HEK293T (cell line): ENCODE data around the gene SH3D19.

Source experiments
- CTCF ChIA-PET: fragments of 350-600 bp; formaldehyde crosslinking; extraction: SDS; loops from one replicate; lab custom pipeline; 2021; ENCODE audit warnings: antibody characterized with exemption, inconsistent platforms; lab: Yijun Ruan, JAX
- POLR2A ChIA-PET: fragments of 350-600 bp; formaldehyde crosslinking; extraction: SDS; loops from one replicate; lab custom pipeline; 2020; ENCODE audit warnings: antibody characterized with exemption, inconsistent platforms; lab: Yijun Ruan, JAX
- DNase-seq: peaks from one replicate; pipeline ENCODE4 v3.0.0; 2012; ENCODE audit warnings: mixed read lengths; ENCODE audit errors: extremely low spot score
- ARNT ChIP-seq: fragments of 450-650 bp; IDR thresholded peaks from 2 replicates; pipeline ENCODE4 v1.6.1; 2017; ENCODE audit warnings: mild to moderate bottlenecking
- BHLHE40 ChIP-seq: fragments of 450-650 bp; IDR thresholded peaks from 2 replicates; pipeline ENCODE4 v1.6.1; 2016; ENCODE audit warnings: mild to moderate bottlenecking, moderate library complexity, borderline replicate concordance
- CTBP1 ChIP-seq: fragments of 450-650 bp; IDR thresholded peaks from 2 replicates; pipeline ENCODE4 v1.6.1; 2016; ENCODE audit warnings: borderline replicate concordance
- ELF4 ChIP-seq: fragments of 450-650 bp; IDR thresholded peaks from 2 replicates; pipeline ENCODE4 v1.6.1; 2017; ENCODE audit warnings: antibody characterized with exemption
- FOXA1 ChIP-seq: fragments of 450-650 bp; IDR thresholded peaks from 2 replicates; pipeline ENCODE4 v1.6.1; 2016; ENCODE audit warnings: mild to moderate bottlenecking
- FOXK2 ChIP-seq: fragments of 450-650 bp; IDR thresholded peaks from 2 replicates; pipeline ENCODE4 v1.6.1; 2016; ENCODE audit warnings: mild to moderate bottlenecking
- FOXM1 ChIP-seq: fragments of 450-650 bp; IDR thresholded peaks from 2 replicates; pipeline ENCODE4 v1.6.1; 2017; ENCODE audit warnings: mild to moderate bottlenecking, borderline replicate concordance
- HDGF ChIP-seq: fragments of 450-650 bp; IDR thresholded peaks from 2 replicates; pipeline ENCODE4 v1.6.1; 2017; ENCODE audit warnings: antibody characterized with exemption, borderline replicate concordance
- L3MBTL2 ChIP-seq: fragments of 450-650 bp; conservative IDR thresholded peaks from 2 replicates; pipeline ENCODE4 v1.6.1; 2016; ENCODE audit warnings: mild to moderate bottlenecking
- LEF1 ChIP-seq: fragments of 450-650 bp; IDR thresholded peaks from 2 replicates; pipeline ENCODE4 v1.6.1; 2017; ENCODE audit warnings: mild to moderate bottlenecking, borderline replicate concordance
- NFRKB ChIP-seq: fragments of 450-650 bp; IDR thresholded peaks from 2 replicates; pipeline ENCODE4 v1.6.1; 2016; ENCODE audit warnings: mild to moderate bottlenecking, moderate library complexity
- SP1 ChIP-seq: fragments of 450-650 bp; IDR thresholded peaks from 2 replicates; pipeline ENCODE4 v1.6.1; 2017
- SUZ12 ChIP-seq: fragments of 450-650 bp; IDR thresholded peaks from 2 replicates; pipeline ENCODE4 v1.6.1; 2016; ENCODE audit warnings: mild to moderate bottlenecking
- TARDBP ChIP-seq: fragments of 450-650 bp; IDR thresholded peaks from 2 replicates; pipeline ENCODE4 v1.6.1; 2016
- ZNF384 ChIP-seq: fragments of 450-650 bp; IDR thresholded peaks from 2 replicates; pipeline ENCODE4 v1.6.1; 2016
- TF ChIP-seq, protein P1 (sequence below): fragments of 450-650 bp; IDR thresholded peaks from 2 replicates; pipeline ENCODE4 v1.6.1; 2016

SH3D19 gene, protein sequence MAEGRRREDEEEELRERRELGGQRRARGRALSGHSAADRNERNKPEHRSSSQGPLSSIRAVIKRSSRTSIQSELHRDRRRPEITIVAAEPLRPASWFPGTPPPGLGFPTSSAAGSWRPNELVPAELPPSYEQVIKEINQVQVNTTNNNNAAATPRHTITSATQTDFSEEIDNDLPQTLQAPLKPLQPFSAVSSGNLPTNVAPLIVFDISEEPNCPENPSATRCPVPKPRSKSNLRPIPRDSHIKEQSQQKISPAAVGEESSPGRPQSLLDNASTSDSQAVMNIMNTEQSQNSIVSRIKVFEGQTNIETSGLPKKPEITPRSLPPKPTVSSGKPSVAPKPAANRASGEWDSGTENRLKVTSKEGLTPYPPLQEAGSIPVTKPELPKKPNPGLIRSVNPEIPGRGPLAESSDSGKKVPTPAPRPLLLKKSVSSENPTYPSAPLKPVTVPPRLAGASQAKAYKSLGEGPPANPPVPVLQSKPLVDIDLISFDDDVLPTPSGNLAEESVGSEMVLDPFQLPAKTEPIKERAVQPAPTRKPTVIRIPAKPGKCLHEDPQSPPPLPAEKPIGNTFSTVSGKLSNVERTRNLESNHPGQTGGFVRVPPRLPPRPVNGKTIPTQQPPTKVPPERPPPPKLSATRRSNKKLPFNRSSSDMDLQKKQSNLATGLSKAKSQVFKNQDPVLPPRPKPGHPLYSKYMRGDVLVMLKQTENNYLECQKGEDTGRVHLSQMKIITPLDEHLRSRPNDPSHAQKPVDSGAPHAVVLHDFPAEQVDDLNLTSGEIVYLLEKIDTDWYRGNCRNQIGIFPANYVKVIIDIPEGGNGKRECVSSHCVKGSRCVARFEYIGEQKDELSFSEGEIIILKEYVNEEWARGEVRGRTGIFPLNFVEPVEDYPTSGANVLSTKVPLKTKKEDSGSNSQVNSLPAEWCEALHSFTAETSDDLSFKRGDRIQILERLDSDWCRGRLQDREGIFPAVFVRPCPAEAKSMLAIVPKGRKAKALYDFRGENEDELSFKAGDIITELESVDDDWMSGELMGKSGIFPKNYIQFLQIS

DNA sequence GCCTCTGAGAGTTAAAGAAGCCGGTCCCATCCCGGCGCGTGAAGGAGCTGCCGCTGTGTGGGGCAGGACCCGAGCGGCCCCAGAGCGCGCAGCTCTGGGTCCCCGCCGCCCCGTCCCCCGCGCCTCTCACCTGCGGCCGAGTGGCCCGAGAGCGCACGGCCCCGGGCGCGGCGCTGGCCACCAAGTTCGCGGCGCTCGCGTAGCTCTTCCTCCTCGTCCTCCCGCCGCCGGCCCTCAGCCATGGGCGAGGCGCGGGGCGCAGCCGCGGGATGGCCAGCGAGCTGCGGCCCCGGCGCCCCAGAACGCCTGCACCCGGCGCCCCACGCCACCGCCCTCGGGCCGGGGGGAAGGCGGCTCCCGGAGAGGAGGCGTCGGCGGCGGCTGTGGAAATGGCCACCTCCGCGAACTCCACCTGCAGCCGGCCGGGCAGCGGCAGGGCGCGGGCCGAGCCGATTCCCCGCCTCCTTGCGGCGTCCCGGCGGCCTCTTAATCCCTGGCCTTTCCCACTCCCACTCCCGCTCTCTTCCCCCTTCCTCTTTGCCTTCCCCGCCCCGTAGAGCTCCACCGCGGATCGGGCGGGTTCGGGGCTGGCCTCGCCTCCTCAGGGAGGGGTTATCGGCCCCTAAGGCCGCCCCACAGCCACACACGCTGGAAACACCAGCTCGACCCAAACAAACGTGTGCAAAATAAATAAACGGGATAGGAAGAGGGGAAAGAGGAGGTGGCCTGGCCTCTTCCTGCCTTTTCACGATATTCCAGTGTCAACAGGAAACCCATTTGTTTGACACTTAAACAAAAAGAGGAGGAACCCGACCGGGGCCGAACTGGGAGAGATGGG, at the start of gene SH3D19:
Gene SH3D19 (minus strand): TSS at position 495 of the 838 bp plus-strand sequence. CDS start 253 bp downstream, at position 242.
- ChIA-PET POLR2A (interaction anchor here (0.7 to 2.3 kb wide), 24 partner anchors 8 to 160 kb away, joined by 3 to 27 read pairs (median 4); partner anchors contain the start of genes FHIP1A and PRSS48), CTCF (no interaction called here)
- no peak for TF ChIP-seq LEF1
- peak; percentile 67 for TF ChIP-seq L3MBTL2
- peak; percentile 60 for DNase-seq

DNA sequence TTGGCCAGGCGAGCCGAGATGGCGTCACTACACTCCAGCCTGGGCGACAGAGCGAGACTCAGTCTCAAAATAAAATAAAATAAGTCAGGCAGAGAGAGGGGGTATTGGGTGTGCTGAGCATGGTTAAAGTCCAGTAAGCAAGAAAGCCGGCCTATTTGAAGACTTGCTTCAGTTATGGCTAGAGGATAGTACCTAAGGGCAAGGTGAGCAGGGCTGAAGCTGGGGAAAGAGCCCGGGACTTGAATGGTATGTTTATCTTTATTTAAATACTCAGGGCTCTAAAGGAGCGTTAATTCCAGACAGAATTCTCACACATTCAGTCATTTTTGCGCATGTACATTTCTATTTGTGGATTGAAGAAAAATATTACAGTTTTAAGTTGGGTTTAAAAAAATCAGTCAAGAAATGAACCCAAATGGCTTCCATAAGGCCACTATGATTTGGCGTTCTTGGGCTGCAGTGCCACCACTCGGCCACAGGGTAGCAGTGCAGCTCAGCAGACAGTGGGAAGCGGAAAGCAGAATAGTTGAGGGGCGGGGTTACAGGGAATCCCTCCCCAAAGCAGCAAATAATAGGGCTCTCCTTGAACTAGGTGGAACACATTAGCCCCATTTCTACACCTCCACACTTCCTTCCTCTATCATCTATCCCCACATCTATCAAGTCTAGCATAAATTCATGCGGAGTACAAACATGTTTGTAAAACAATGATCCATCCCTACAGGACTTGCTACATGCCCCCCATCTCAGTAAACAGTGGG, 37.2 kb upstream of the SH3D19 start:
- DNase-seq, result peak; percentile 85
- CTCF ChIA-PET, result interaction anchor here (0.7 to 1.0 kb wide), 6 partner anchors 10 to 344 kb away, joined by 3 to 7 read pairs (median 3); partner anchors contain the start of gene PRSS48
- TF ChIP-seq TARDBP (no peak), ZNF384 (peak; percentile 31; the same call in 1 of the 2 replicates)
- POLR2A ChIA-PET, result no interaction called here

DNA sequence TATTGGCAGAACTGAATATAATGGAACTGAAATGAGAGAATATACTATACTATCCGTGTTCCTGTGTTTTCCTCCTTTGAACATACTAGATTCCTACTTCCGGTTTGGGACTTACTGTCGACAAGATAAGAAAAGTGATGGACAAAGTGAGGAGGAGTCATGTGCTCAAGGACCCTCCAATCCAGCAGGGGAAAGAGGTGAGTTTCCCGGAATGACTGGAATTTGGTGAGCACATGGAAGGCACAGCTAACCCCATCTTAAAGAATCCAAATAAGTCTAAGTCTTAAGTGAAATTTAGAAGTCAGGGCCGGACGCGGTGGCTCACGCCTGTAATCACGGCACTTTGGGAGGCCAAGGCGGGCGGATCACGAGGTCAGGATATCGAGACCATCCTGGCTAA, 36.6 kb upstream of the SH3D19 start:
- ChIA-PET POLR2A (no interaction called here), CTCF (interaction anchor here (0.7 to 1.0 kb wide), 5 partner anchors 10 to 344 kb away, joined by 3 to 7 read pairs (median 3); partner anchors contain the start of gene PRSS48)
- TF ChIP-seq BHLHE40 (no peak), SUZ12 (no peak), FOXM1 (no peak), ZNF384 (no peak), NFRKB (no peak), HDGF (no peak), TARDBP (no peak), LEF1 (no peak), FOXA1 (no peak), ELF4 (no peak), CTBP1 (no peak), ARNT (no peak), L3MBTL2 (no peak), SP1 (no peak), FOXK2 (no peak)
- TF ChIP-seq, protein P1, sequence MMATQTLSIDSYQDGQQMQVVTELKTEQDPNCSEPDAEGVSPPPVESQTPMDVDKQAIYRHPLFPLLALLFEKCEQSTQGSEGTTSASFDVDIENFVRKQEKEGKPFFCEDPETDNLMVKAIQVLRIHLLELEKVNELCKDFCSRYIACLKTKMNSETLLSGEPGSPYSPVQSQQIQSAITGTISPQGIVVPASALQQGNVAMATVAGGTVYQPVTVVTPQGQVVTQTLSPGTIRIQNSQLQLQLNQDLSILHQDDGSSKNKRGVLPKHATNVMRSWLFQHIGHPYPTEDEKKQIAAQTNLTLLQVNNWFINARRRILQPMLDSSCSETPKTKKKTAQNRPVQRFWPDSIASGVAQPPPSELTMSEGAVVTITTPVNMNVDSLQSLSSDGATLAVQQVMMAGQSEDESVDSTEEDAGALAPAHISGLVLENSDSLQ, result no peak
- DNase-seq, result no peak

DNA sequence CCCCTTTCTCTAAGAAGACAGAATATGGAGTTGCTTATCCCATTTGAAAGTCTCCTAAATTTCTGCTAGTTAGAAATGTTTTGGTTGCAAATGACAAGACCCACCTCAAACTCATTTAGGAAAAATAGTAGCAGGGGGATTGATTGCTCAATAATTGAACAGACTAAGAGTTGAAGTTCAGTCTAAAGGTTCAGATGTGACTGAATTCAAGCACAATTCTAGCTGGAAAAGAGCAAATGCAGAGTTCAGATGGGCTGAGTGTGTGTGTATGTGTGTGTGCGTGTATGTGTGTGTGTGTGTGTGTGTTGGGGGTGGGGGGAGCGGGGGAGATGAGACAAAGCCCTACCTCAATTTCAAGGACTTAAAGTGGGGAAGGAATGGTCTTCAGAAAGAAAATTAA, 35.7 kb upstream of the SH3D19 start:
- DNase-seq, result no peak
- ChIA-PET CTCF (no interaction called here), POLR2A (no interaction called here)
- TF ChIP-seq SUZ12 (no peak), FOXM1 (no peak), BHLHE40 (no peak), ELF4 (no peak), ARNT (no peak), FOXK2 (no peak), HDGF (no peak), ZNF384 (no peak), NFRKB (no peak), SP1 (no peak), L3MBTL2 (no peak), TARDBP (no peak), FOXA1 (no peak), CTBP1 (no peak), LEF1 (no peak)
- TF ChIP-seq, protein P1, result no peak

DNA sequence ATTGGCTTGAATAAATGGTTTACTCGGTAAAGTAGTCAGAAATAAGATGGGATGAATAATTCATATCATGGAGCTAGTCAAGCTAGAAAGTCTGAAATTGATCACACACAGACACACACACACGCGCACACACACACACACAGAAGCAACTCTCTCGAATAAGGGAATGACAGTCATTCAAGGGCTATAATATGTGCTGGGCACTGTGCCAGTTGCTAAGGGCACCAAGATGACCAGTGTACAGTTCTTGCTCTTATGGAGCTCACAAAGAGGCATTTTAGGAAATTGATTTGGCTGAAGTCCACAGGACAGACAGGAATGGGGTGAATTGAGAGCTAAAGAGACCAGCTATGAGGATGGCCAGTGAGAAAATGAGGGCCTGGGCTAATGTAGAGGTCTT, 34.2 kb upstream of the SH3D19 start:
- ChIA-PET CTCF (interaction anchor here (1.5 kb wide), 1 partner anchor 82 kb away, joined by 4 read pairs; the partner anchor contains the start of gene PRSS48), POLR2A (interaction anchor here (1.2 kb wide), 1 partner anchor 35 kb away, joined by 3 read pairs; the partner anchor contains the start of gene SH3D19)
- TF ChIP-seq FOXK2 (no peak), ELF4 (no peak), SUZ12 (no peak), SP1 (no peak), BHLHE40 (no peak), FOXM1 (no peak), ZNF384 (no peak), NFRKB (no peak), TARDBP (no peak)
- DNase-seq, result no peak
